ENCODE results near the gene NEK11.
"Not testable (repeated sequence)": the region's sequence is repeated elsewhere in the genome, so short reads cannot be mapped to it uniquely, and the experiment has no call there.

Gene NEK11

GRCh38 chr3:131360191-131360755, 333.6 kb downstream of the NEK11 start:
- DNase-seq (ENCODE audit: low read depth, low spot score), result no peak

DNA sequence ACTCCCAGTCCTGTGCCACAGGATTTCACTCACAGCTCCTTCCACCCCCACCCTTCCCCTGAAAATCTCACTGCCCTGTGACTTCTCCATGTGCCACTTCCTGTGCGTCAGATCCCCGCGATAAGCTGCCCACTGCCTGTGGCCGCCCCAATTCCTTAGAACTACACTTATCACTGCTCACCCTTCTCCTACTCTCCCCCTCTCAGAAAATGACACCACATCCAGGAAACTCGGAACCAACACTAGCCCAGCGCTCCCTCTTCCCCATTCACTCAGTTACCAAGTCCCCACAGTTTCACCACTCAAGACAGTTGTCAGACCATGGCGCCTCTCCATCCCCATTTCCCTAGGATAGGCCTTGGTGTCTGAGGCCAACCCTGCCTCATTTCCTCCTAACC, 334.4 kb downstream of the NEK11 start:
- DNase-seq (ENCODE audit: low read depth, low spot score), result not testable (repeated sequence)

- no peak for DNase-seq (ENCODE audit: low read depth, low spot score)
Measured at GRCh38 chr3:131361464-131362421, 335.1 kb downstream of the NEK11 start.

- DNase-seq (ENCODE audit: low read depth, low spot score), result no peak
Measured at GRCh38 chr3:131363275-131363674, 336.6 kb downstream of the NEK11 start.

DNA sequence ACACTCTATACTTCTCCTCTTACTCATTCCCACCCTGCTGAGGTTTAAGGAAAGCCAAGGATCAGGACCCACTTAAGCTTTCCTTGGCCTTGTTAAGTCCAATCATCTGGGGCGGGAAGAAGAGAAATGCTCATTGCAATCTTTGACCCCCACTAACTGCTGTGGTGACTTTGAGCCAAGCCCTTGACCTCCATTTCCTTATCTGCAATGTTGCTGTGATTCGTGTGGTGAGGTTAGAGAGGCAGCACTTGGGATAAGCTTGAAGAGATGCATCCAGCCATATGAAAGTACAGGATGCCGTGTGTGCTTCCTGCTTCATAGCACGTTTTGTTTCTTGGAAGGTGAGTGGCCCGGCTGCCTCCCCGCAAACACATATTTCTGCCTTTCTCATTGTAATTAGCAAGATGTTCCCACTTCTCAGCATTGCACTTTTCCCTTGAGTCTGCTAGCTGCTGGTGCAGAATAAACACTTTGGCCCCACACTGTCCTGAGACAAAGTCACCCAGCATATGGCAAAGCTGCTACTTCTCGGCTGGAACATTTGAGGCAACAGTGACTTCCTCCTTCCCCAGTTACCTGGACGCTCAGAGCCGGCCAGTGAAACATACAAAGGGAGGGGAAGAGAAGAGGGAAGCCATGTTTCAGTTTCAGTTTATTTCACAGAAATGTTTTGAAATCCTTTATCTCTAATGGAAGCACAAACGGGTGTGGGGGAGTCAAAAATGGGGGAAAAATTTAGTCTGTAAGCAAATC, 344.4 kb downstream of the NEK11 start:
- no peak for DNase-seq (ENCODE audit: low read depth, low spot score)

DNA sequence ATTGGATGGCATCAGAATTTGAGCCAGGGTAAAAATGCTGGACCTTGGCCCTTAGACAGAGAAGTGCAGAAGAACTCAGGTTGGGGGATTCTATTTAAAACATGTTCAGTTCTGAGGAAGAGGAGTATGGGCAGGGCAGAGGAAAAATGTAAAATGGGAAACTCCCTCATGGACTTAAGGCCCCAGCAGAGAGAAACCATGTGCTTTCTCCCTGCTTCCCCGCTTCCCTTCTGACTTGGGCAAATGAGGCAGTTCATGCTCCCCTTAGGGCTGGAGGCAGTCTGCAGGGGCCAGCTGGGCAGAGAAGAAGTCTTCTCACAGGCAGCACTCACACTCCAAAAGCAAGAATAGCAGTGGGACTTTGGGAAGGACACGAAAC, 345.0 kb downstream of the NEK11 start:
- no peak for DNase-seq (ENCODE audit: low read depth, low spot score)

- DNase-seq (ENCODE audit: low read depth, low spot score), result no peak
Measured at GRCh38 chr3:131374741-131375140, 348.1 kb downstream of the NEK11 start.

DNA sequence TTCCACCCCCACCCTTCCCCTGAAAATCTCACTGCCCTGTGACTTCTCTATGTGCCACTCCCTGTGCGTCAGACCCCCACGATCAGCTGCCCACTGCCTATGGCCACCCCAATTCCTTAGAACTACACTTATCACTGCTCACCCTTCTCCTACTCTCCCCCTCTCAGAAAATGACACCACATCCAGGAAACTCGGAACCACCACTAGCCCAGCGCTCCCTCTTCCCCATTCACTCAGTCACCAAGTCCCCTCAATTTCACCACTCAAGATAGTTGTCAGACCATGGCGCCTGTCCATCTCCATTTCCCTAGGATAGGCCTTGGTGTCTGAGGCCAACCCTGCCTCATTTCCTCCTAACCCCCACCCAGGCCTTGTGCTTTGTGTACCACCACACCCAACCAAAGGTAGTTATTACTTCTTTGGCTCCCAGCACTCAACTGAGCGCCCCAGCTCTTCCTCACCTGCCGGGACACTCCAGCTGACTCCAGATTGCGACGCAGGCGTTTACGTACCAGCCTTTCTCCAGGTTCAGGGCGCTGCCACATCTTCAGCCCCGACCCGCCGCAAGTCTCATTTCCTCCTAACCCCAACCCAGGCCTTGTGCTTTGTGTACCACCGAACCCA, 354.3 kb downstream of the NEK11 start:
- not testable (repeated sequence) for DNase-seq (ENCODE audit: low read depth, low spot score)

GRCh38 chr3:131381445-131382291, 355.0 kb downstream of the NEK11 start, which contains the start of gene NUDT16:
TSS of gene NUDT16 (plus strand) at chr3:131381774. CDS start at chr3:131381805, 31 bp downstream.
- peak; percentile 95 for DNase-seq (ENCODE audit: low read depth, low spot score)

DNA sequence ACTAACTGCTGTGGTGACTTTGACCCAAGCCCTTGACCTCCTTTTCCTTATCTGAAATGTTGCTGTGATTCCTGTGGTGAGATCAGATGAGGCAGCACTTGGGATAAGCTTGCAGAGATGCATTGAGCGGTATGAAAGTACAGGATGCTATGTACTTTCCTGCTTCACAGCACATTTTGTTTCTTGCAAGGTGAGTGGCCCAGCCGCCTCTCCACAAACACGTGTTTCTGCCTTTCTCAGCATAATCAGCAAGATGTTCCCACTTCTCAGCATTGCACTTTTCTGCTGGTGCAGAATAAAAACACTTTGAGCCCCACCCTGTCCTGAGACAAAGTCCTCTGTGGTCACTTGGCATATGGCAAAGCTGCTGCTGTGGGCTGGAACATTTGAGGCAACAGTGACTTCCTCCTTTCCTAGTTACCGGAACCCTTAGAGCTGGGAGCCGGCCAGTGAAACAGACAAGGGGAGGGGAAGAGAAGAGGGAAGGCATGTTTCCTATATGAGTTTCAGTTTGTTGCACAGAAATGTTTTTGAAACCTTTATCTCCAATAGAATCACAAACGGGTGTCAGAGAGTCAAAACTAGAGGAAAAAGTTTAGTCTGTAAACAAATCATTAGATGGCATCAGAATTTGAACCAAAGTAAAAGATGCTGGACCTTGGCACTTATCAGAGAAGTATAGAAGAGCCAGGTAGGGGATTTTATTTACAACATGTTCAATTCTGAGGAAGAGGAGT, 359.9 kb downstream of the NEK11 start:
- no peak for DNase-seq (ENCODE audit: low read depth, low spot score)

- no peak for DNase-seq (ENCODE audit: low read depth, low spot score)
Measured at GRCh38 chr3:131387796-131388489, 361.3 kb downstream of the NEK11 start.

- DNase-seq (ENCODE audit: low read depth, low spot score), result no peak
Measured at GRCh38 chr3:131388490-131388799, 361.8 kb downstream of the NEK11 start.

DNA sequence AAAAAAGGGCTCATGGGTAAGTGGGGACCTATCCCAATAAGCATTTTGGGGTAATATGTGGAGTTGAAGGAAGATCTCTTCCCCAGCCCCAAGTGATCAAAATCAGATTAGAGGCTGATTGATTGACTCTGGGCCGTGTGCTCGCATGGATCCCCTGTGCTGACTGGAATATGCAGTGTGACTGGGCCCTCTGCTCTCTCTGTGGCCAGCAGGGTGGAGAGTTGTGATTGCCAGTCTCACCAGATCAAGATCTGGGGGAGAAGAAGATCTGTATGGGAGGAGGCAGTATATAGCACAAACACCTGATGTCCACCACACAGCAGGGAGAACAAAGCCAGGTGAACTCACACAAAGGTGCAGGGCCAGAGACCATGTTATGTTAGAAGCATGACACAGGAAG, 363.7 kb downstream of the NEK11 start:
- no peak for DNase-seq (ENCODE audit: low read depth, low spot score)

GRCh38 chr3:131393051-131393450, 366.4 kb downstream of the NEK11 start:
- no peak for DNase-seq (ENCODE audit: low read depth, low spot score)

DNA sequence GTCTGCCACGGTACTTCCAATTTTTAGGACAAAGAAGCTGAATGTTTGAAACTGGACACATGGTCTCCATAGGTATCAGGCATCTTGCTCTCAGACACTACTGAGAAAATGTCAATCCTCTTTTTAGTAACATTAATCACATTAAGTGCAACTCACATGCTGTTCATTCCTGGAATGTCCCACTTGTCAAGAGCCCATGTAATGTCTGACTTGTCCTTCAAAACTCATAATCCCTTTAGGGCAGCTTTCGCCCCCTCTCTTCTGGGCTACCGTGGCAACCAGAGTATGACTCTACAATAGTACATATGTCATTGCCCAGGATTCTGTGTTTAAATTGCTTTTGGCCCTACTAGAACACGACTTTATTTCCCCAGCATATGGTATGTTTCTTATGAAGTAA, 367.2 kb downstream of the NEK11 start:
- DNase-seq (ENCODE audit: low read depth, low spot score), result no peak

GRCh38 chr3:131394400-131394799, 367.7 kb downstream of the NEK11 start:
- no peak for DNase-seq (ENCODE audit: low read depth, low spot score)

DNA sequence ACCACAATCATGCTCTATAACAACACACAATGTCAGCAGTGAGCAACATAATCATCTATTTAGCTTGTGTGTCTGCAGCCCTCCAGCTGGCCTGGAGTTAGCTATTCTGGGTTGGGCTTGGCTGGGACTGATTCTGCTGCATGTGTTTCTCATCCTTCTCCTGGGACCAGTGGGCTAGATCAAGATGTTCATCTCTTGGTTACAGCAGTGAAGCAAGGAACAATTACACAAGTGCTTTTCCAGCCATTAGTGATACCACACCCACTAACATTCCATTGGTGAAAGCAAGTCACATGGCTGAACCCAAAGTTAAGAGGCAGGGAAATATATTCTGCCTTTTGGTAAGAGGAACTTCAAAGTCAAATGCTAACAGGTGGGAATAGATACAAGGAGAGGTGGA, 369.5 kb downstream of the NEK11 start:
- no peak for DNase-seq (ENCODE audit: low read depth, low spot score)

- DNase-seq (ENCODE audit: low read depth, low spot score), result no peak
Measured at GRCh38 chr3:131397889-131398288, 371.2 kb downstream of the NEK11 start.

All from brain pericyte (primary cell).